Endothelial cell of umbilical vein (primary cell): Measurements from ENCODE around the gene STXBP5.

Source experiments
- CTCF ChIP-seq, 2 donors: IDR thresholded peaks; 1 replicate in 1 of 2; 2 replicates in 1 of 2; pipeline ENCODE4 v1.5.1; 2011; ENCODE audit warnings: low read length in 2 of 2, mild to moderate bottlenecking in 2 of 2, moderate library complexity in 2 of 2, control low read depth in 1 of 2, inconsistent platforms in 1 of 2, low read depth in 1 of 2; ENCODE audit not compliant: insufficient read depth in 1 of 2; ENCODE audit errors: extremely low read depth in 1 of 2
- POLR2A ChIP-seq: IDR thresholded peaks from 2 replicates; pipeline ENCODE4 v1.6.1; 2012; ENCODE audit warnings: low read depth, mild to moderate bottlenecking, control low read depth, low read length

GRCh38 chr6:147389463-147389862, 185.2 kb downstream of the STXBP5 start:
- TF ChIP-seq CTCF (IDR thresholded peaks at IDR 0.05; ENCODE audit: extremely low read depth in 1 of 2, insufficient read depth in 1 of 2, low read depth in 1 of 2, low read length in 2 of 2) (no peak), POLR2A (no peak)
